Measurements from ENCODE around the gene THSD1. TPM values are rescaled to one million over a fixed set of nuclear protein-coding genes. Genes with fewer than 3 reads are reported as not detected.
A peak's percentile ranks its signal among the peaks of the same experiment; 100 is the strongest.

The THSD1 gene
- total RNA-seq, 1 donor from 2014 or later: 14.4 TPM

- Mint-ChIP-seq H3K4me3 (ENCODE audit: unreplicated experiment) (no peak overlapping the region), H3K27ac (ENCODE audit: unreplicated experiment) (peak overlapping the region; percentile 69), H3K27me3 (ENCODE audit: low read depth, unreplicated experiment) (peaks cover 8% of the 10 kb centered on the region), H3K9me3 (ENCODE audit: unreplicated experiment) (peaks cover 4% of the 10 kb centered on the region), H3K4me1 (ENCODE audit: low read depth, unreplicated experiment) (peaks cover 7% of the 10 kb centered on the region), H3K36me3 (ENCODE audit: low read depth, unreplicated experiment) (no peaks in the 10 kb centered on the region)
- no peak for TF ChIP-seq CTCF (IDR thresholded peaks at IDR 0.05; ENCODE audit: insufficient read depth, low read depth, low read length)
- FAIRE-seq (no peak), DNase-seq (ENCODE audit: low read depth) (no peak)
- Histone ChIP-seq H3K4me1 (ENCODE audit: insufficient read depth, low read length) (peaks cover 15% of the 10 kb centered on the region), H3K9ac (ENCODE audit: low read length) (no peak overlapping the region), H3K4me2 (ENCODE audit: low read length) (no peak overlapping the region), H3K79me2 (ENCODE audit: insufficient read depth, low read length) (no peaks in the 10 kb centered on the region), H3K36me3 (ENCODE audit: insufficient read depth, low read length) (no peaks in the 10 kb centered on the region), H4K20me1 (ENCODE audit: insufficient read depth, low read length) (no peaks in the 10 kb centered on the region), H3K27ac (ENCODE audit: low read depth, low read length) (no peak overlapping the region), H3K9me3 (ENCODE audit: insufficient read depth, low read depth, low read length) (no peaks in the 10 kb centered on the region), H3K27me3 (ENCODE audit: insufficient read depth, low read length) (no peaks in the 10 kb centered on the region), H3K4me3 (ENCODE audit: insufficient read depth, low read depth, low read length) (no peak overlapping the region), H2AFZ (ENCODE audit: low read depth, low read length) (no peak overlapping the region)
Observed at GRCh38 chr13:52361225-52361624, 44.7 kb downstream of the THSD1 start.

- H3K36me3 Mint-ChIP-seq (ENCODE audit: low read depth, unreplicated experiment): no peaks in the 10 kb centered on the region
- no peak overlapping the region for H3K27ac Mint-ChIP-seq (ENCODE audit: unreplicated experiment)
- Histone ChIP-seq H3K79me2 (ENCODE audit: insufficient read depth, low read length) (no peaks in the 10 kb centered on the region), H3K36me3 (ENCODE audit: insufficient read depth, low read length) (no peaks in the 10 kb centered on the region), H3K27me3 (ENCODE audit: insufficient read depth, low read length) (no peaks in the 10 kb centered on the region), H3K4me2 (ENCODE audit: low read length) (no peak overlapping the region), H3K27ac (ENCODE audit: low read depth, low read length) (no peak overlapping the region), H3K4me3 (ENCODE audit: insufficient read depth, low read depth, low read length) (no peak overlapping the region), H3K9ac (ENCODE audit: low read length) (no peak overlapping the region), H3K4me1 (ENCODE audit: insufficient read depth, low read length) (peaks cover 18% of the 10 kb centered on the region), H2AFZ (ENCODE audit: low read depth, low read length) (no peak overlapping the region), H3K9me3 (ENCODE audit: insufficient read depth, low read depth, low read length) (no peaks in the 10 kb centered on the region), H4K20me1 (ENCODE audit: insufficient read depth, low read length) (no peaks in the 10 kb centered on the region)
- no peak overlapping the region for H3K4me3 Mint-ChIP-seq (ENCODE audit: unreplicated experiment)
- FAIRE-seq (no peak), DNase-seq (ENCODE audit: low read depth) (no peak)
- H3K27me3 Mint-ChIP-seq (ENCODE audit: low read depth, unreplicated experiment): peaks cover 8% of the 10 kb centered on the region
- H3K4me1 Mint-ChIP-seq (ENCODE audit: low read depth, unreplicated experiment): peaks cover 16% of the 10 kb centered on the region
- peaks cover 4% of the 10 kb centered on the region for H3K9me3 Mint-ChIP-seq (ENCODE audit: unreplicated experiment)
- TF ChIP-seq EZH2 (IDR thresholded peaks at IDR 0.05; ENCODE audit: insufficient read depth, low read length) (no peak), CTCF (IDR thresholded peaks at IDR 0.05; ENCODE audit: insufficient read depth, low read depth, low read length) (no peak)
Observed at GRCh38 chr13:52359534-52359933, 46.4 kb downstream of the THSD1 start.

- Mint-ChIP-seq H3K9me3 (ENCODE audit: unreplicated experiment) (no peaks in the 10 kb centered on the region), H3K36me3 (ENCODE audit: low read depth, unreplicated experiment) (no peaks in the 10 kb centered on the region), H3K4me3 (ENCODE audit: unreplicated experiment) (no peak overlapping the region), H3K27ac (ENCODE audit: unreplicated experiment) (peak overlapping the region; percentile 56), H3K27me3 (ENCODE audit: low read depth, unreplicated experiment) (no peaks in the 10 kb centered on the region), H3K4me1 (ENCODE audit: low read depth, unreplicated experiment) (peaks cover 11% of the 10 kb centered on the region)
- Histone ChIP-seq H3K79me2 (ENCODE audit: insufficient read depth, low read length) (no peaks in the 10 kb centered on the region), H4K20me1 (ENCODE audit: insufficient read depth, low read length) (no peaks in the 10 kb centered on the region), H2AFZ (ENCODE audit: low read depth, low read length) (no peak overlapping the region), H3K4me3 (ENCODE audit: insufficient read depth, low read depth, low read length) (no peak overlapping the region), H3K4me2 (ENCODE audit: low read length) (peak overlapping the region; percentile 61), H3K9me3 (ENCODE audit: insufficient read depth, low read depth, low read length) (no peaks in the 10 kb centered on the region), H3K27me3 (ENCODE audit: insufficient read depth, low read length) (no peaks in the 10 kb centered on the region), H3K36me3 (ENCODE audit: insufficient read depth, low read length) (no peaks in the 10 kb centered on the region), H3K9ac (ENCODE audit: low read length) (no peak overlapping the region), H3K27ac (ENCODE audit: low read depth, low read length) (peak overlapping the region; percentile 48), H3K4me1 (ENCODE audit: insufficient read depth, low read length) (peaks cover 16% of the 10 kb centered on the region)
- DNase-seq (ENCODE audit: low read depth): peak; percentile 76
- TF ChIP-seq EZH2 (IDR thresholded peaks at IDR 0.05; ENCODE audit: insufficient read depth, low read length) (no peak), CTCF (IDR thresholded peaks at IDR 0.05; ENCODE audit: insufficient read depth, low read depth, low read length) (no peak)
- no peak for FAIRE-seq
Observed at GRCh38 chr13:52356327-52356726, 49.6 kb downstream of the THSD1 start.

All from astrocyte (in vitro differentiated cells and primary cell).